Neural crest cell (in vitro differentiated cells): Measurements from ENCODE around the gene P2RX4. TPM values are rescaled to one million over a fixed set of nuclear protein-coding genes. Genes with fewer than 3 reads are reported as not detected.
"Not testable (repeated sequence)": the region's sequence is repeated elsewhere in the genome, so short reads cannot be mapped to it uniquely, and the experiment has no call there.

Source experiments
- DNase-seq: peaks from one replicate; pipeline ENCODE4 v3.0.0; 2021; ENCODE audit warnings: low read depth, mixed read lengths, low spot score
- H3K27ac Mint-ChIP-seq: one replicate; pipeline ENCODE4 v1.8.0; 2021; ENCODE audit warnings: mild to moderate bottlenecking, mixed read lengths; ENCODE audit not compliant: unreplicated experiment
- H3K27me3 Mint-ChIP-seq: 2 replicates; pipeline ENCODE4 v1.8.0; 2021; ENCODE audit warnings: low read depth, mild to moderate bottlenecking, mixed read lengths
- H3K36me3 Mint-ChIP-seq: 2 replicates; pipeline ENCODE4 v1.8.0; 2021; ENCODE audit warnings: low read depth, mild to moderate bottlenecking, mixed read lengths
- H3K4me1 Mint-ChIP-seq: 2 replicates; pipeline ENCODE4 v1.8.0; 2021; ENCODE audit warnings: mixed read lengths
- H3K4me3 Mint-ChIP-seq: one replicate; pipeline ENCODE4 v1.8.0; 2021; ENCODE audit warnings: mild to moderate bottlenecking, mixed read lengths
- H3K9me3 Mint-ChIP-seq: 2 replicates; pipeline ENCODE4 v1.8.0; 2021; ENCODE audit warnings: mixed read lengths
- total RNA-seq: library from RNA; stranded (reverse); gene quantifications from 2 replicates; pipeline ENCODE4 v1.2.1, GENCODE V29; 2021
- TF ChIP-seq, protein P1 (sequence below): fragments of 200-600 bp; sonication (generic); conservative IDR thresholded peaks from 2 replicates; pipeline ENCODE4 v1.5.0; 2021; ENCODE audit warnings: antibody characterized with exemption, mild to moderate bottlenecking

The P2RX4 gene
- total RNA-seq, 1 donor from 2014 or later = 10.8 TPM

DNA sequence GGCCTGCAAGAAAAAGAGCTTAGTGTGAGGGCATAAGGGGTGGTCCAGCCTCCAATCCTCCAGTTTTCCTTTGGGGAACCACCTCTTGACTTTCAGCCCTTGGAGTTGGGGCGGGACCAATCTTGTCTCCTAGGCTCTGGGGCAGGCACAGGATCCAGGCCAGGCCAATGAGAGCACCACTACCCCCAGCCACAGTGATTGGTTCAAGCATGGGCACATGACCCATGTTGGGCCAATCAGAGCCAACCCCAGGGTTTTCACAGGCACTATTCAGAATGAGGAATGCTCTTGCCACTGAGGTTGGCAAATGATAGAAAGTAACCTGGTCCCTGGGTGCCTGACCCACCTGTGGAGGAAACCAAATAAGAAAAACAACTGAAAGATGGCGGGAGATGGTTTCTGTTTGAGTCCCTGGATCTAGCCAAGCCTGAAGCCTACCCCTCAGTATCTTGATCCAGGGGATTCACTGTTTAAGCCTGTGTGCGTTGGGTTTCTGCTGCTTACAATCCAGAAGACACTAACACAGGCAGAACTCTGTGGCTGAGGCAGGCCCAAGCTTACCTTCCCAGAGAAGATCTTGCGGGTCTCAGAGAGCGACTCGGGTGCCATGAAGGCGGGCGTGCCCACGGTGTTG is 42.9 kb downstream of the P2RX4 start:
- TF ChIP-seq, protein P1, sequence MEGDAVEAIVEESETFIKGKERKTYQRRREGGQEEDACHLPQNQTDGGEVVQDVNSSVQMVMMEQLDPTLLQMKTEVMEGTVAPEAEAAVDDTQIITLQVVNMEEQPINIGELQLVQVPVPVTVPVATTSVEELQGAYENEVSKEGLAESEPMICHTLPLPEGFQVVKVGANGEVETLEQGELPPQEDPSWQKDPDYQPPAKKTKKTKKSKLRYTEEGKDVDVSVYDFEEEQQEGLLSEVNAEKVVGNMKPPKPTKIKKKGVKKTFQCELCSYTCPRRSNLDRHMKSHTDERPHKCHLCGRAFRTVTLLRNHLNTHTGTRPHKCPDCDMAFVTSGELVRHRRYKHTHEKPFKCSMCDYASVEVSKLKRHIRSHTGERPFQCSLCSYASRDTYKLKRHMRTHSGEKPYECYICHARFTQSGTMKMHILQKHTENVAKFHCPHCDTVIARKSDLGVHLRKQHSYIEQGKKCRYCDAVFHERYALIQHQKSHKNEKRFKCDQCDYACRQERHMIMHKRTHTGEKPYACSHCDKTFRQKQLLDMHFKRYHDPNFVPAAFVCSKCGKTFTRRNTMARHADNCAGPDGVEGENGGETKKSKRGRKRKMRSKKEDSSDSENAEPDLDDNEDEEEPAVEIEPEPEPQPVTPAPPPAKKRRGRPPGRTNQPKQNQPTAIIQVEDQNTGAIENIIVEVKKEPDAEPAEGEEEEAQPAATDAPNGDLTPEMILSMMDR = no peak
- H3K36me3 Mint-ChIP-seq = peaks cover 25% of the 10 kb centered on the region
- no peaks in the 10 kb centered on the region for H3K4me1 Mint-ChIP-seq
- no peaks in the 10 kb centered on the region for H3K9me3 Mint-ChIP-seq
- H3K4me3 Mint-ChIP-seq = no peak overlapping the region
- DNase-seq = no peak
- no peak overlapping the region for H3K27ac Mint-ChIP-seq
- no peaks in the 10 kb centered on the region for H3K27me3 Mint-ChIP-seq

DNA sequence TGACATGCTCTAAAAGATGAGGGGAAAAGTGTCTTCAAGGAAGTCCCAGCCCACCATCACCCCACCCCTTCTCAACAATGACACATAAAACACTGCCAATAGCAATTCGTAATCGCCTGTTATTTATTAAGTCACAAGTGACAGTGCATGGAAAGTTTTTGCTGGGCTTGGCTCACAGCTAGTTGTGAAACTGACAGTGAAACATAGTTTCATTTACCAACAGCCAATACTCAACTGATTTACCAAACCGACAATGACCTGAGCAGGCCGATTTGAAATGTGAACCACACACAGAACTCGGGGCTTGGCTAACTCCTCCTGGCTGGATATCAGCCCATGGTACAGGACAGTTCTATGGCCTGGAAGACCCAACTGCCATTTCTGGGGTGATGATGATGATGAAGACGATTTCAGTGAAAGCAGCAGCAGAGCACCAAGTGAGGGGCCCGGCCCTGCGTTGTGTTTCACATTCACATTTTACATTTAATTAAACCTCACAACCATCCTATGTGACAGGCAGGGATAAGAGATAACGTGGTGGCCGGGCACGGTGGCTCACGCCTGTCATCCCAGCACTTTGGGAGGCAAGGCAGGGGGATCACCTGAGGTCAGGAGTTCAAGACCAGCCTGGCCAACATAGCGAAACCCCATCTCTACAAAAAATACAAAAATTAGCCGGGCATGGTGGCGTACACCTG is 43.9 kb downstream of the P2RX4 start:
- no peaks in the 10 kb centered on the region for H3K4me1 Mint-ChIP-seq
- no peaks in the 10 kb centered on the region for H3K27me3 Mint-ChIP-seq
- TF ChIP-seq, protein P1 = no peak
- H3K36me3 Mint-ChIP-seq = peaks cover 28% of the 10 kb centered on the region
- H3K9me3 Mint-ChIP-seq = no peaks in the 10 kb centered on the region
- H3K27ac Mint-ChIP-seq = no peak overlapping the region
- no peak overlapping the region for H3K4me3 Mint-ChIP-seq
- DNase-seq = no peak

DNA sequence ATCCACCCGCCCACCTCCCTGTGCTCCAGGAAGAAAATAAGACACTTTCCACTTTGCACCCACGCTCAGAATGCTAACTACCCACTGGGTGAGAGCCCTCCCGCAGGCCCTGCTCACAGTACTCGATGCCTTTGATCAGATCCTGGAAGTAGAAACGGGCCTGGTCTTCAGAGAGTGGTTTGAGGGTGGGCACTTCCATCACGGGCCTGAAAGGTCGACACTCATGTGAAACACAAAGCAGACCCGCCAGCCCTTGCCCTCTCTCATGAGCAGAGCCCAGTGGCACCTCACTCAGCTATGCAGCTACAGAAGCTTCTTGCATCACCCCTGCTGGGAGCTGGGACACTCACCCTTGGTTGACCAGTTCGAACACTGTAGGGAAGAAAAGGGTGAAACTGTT is 45.5 kb downstream of the P2RX4 start:
- Mint-ChIP-seq H3K4me1 (no peaks in the 10 kb centered on the region), H3K36me3 (peaks cover 31% of the 10 kb centered on the region), H3K27ac (no peak overlapping the region), H3K4me3 (no peak overlapping the region), H3K9me3 (no peaks in the 10 kb centered on the region), H3K27me3 (no peaks in the 10 kb centered on the region)
- TF ChIP-seq, protein P1 = no peak
- no peak for DNase-seq

DNA sequence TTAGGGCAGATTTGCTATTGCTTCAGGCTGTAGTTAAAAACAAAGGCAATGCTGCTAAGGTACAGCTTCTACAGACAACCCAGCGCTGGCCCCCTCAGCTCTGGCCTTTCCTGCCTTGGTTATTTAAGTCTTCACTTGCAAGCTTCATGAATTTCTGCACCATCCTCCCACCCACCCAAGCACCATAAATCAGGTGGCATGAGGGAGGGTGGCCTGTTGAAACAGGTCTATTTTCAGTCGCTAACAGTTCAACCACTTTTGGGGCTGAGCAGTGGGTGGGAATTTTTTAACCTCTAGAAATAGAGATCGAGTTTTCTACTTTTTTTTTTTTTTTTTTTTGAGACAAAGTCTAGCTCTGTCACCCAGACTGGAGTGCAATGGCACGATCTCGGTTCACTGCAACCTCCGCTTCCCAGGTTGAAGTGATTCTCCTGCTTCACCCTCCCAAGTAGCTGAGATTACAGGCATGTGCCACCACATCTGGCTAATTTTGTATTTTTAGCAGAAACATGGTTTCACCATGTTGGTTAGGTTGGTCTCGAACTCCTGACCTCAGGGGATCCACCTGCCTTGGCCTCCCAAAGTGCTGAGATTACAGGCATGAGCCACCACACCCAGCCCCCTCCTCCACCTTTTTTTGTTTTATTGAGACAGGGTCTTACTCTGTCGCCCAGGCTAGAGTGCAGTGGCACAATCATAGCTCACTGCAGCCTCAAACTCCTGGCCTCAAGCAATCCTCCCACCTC is 47.9 kb downstream of the P2RX4 start:
- H3K27me3 Mint-ChIP-seq, H3K27ac Mint-ChIP-seq, DNase-seq, H3K9me3 Mint-ChIP-seq, H3K4me3 Mint-ChIP-seq, H3K4me1 Mint-ChIP-seq: not testable (repeated sequence)
- H3K36me3 Mint-ChIP-seq = peaks cover 31% of the 10 kb centered on the region

DNA sequence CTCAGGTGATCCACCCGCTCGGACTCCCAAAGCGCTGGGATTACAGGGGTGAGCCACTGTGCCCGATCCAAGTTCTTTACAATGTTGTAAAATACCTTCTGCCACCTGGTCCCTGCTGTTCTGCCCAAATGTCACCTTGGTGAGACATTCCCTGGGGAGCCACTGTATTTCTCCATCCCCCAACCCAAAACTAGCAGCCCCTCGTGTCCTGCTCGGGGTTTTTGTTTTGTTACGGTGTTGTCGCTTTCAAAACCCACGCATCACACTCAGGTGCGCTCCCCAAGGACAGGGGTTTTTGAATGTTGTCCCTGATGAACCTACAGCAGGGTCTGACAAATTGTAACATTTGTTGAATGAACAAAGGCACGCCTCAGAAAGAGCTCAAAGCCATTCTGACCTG is 49.1 kb downstream of the P2RX4 start:
- H3K4me3 Mint-ChIP-seq = no peak overlapping the region
- TF ChIP-seq, protein P1 = no peak
- peaks cover 21% of the 10 kb centered on the region for H3K36me3 Mint-ChIP-seq
- no peak for DNase-seq
- H3K27ac Mint-ChIP-seq = no peak overlapping the region
- no peaks in the 10 kb centered on the region for H3K4me1 Mint-ChIP-seq
- H3K27me3 Mint-ChIP-seq = no peaks in the 10 kb centered on the region
- H3K9me3 Mint-ChIP-seq = no peaks in the 10 kb centered on the region

DNA sequence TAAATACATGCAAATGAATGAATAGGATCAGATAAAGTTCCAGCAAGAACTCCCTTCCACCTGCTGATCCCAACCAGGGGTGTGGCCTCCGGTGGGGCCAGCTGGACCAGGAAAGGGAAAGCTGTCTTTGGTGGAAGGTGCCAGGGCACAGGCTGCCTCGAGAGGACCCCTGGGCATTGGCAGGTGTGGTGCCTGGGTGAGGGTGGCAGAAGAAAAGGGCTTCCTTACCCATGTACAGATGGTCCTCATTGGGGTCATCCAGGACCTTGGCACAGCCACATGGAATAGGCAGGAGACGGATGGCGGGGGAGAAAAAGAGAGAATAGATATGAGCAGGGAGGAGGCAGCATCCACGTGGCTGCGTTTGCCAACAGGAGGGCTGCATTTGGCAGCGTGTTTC is 50.2 kb downstream of the P2RX4 start:
- TF ChIP-seq, protein P1 = no peak
- no peaks in the 10 kb centered on the region for H3K9me3 Mint-ChIP-seq
- H3K4me3 Mint-ChIP-seq = no peak overlapping the region
- H3K36me3 Mint-ChIP-seq = peaks cover 22% of the 10 kb centered on the region
- DNase-seq = no peak
- no peaks in the 10 kb centered on the region for H3K4me1 Mint-ChIP-seq
- H3K27me3 Mint-ChIP-seq = no peaks in the 10 kb centered on the region
- peak overlapping the region; percentile 83 for H3K27ac Mint-ChIP-seq
